Endothelial cell of umbilical vein (primary cell): ENCODE results near the gene GBP4. TPM values are rescaled to one million over a fixed set of nuclear protein-coding genes. Genes with fewer than 3 reads are reported as not detected.

Experiments used
- BruUV-seq: library from RNA; stranded (reverse); fragments of 400-500 nt; replicated peaks from 2 replicates; lab custom pipeline; 2021; lab: Mats Ljungman, UMichigan
- CTCF ChIA-PET: fragments of 300-600, 350-600 bp; sonication (Branson Sonifier 250); formaldehyde crosslinking; loops from one replicate; lab custom pipeline; 2021; ENCODE audit warnings: antibody characterized with exemption, inconsistent platforms; lab: Charles Lee
- POLR2A ChIA-PET: fragments of 300-600, 350-600 bp; sonication (Branson Sonifier 250); formaldehyde crosslinking; loops from one replicate; lab custom pipeline; 2021; ENCODE audit warnings: antibody characterized with exemption, inconsistent platforms; lab: Charles Lee
- DNase-seq: peaks from one replicate; pipeline ENCODE4 v3.0.0-alpha.2; 2011; ENCODE audit warnings: low read depth, low spot score
- FAIRE-seq: peaks from 2 replicates; lab custom pipeline; 2011; peaks lifted over from hg19 to GRCh38; lab: Jason Lieb, UNC
- H2AFZ ChIP-seq: 2 replicates; pipeline ENCODE4 v1.6.0; 2012; ENCODE audit warnings: low read depth, low read length, control low read depth, inconsistent platforms
- H3K27ac ChIP-seq: 2 replicates; pipeline ENCODE4 v1.5.1; 2011; ENCODE audit warnings: low read depth, mild to moderate bottlenecking, control low read depth, low read length, moderate library complexity; ENCODE audit not compliant: insufficient read depth
- H3K27me3 ChIP-seq, 2 experiments: 2 replicates each; pipeline versions ENCODE4 v1.6.0 to v1.6.1; 2011; ENCODE audit warnings: low read length in 2 of 2, mixed read lengths in 1 of 2; ENCODE audit not compliant: control insufficient read depth in 2 of 2, insufficient read depth in 2 of 2
- H3K36me3 ChIP-seq, 2 experiments: 2 replicates in 1 of 2; 3 replicates in 1 of 2; pipeline ENCODE4 v1.5.1; 2011; ENCODE audit warnings: low read length in 2 of 2, mild to moderate bottlenecking in 1 of 2, moderate library complexity in 1 of 2; ENCODE audit not compliant: control insufficient read depth in 2 of 2, insufficient read depth in 2 of 2; ENCODE audit errors: extremely low read depth in 1 of 2
- H3K4me1 ChIP-seq: 3 replicates; pipeline ENCODE4 v1.5.1; 2011; ENCODE audit warnings: mild to moderate bottlenecking, low read length; ENCODE audit not compliant: control insufficient read depth, insufficient read depth; ENCODE audit errors: extremely low read depth
- H3K4me2 ChIP-seq: 2 replicates; pipeline ENCODE4 v1.6.1; 2011; ENCODE audit warnings: low read length, control low read depth, mixed read lengths; ENCODE audit not compliant: insufficient read depth
- H3K4me3 ChIP-seq, 3 experiments: fragments of 200-600 bp in 1 of 3; sonication (generic), shearing (Covaris generic) in 1 of 3; replicated peaks in 1 of 3; 2 replicates each; pipeline ENCODE4 v1.5.1; 2011 to 2016; ENCODE audit warnings: control low read depth in 3 of 3, low read length in 3 of 3, mild to moderate bottlenecking in 2 of 3, inconsistent platforms in 1 of 3, low read depth in 1 of 3, moderate library complexity in 1 of 3; ENCODE audit not compliant: insufficient read depth in 1 of 3
- H3K79me2 ChIP-seq: 2 replicates; pipeline ENCODE4 v1.6.0; 2012; ENCODE audit warnings: low read length, inconsistent platforms; ENCODE audit not compliant: control insufficient read depth, insufficient read depth
- H3K9ac ChIP-seq: replicated peaks from 2 replicates; pipeline ENCODE3; 2011; ENCODE audit warnings: low read length, control low read depth; ENCODE audit not compliant: insufficient read depth; ENCODE audit errors: extremely low read depth
- H3K9me1 ChIP-seq: replicated peaks from 3 replicates; pipeline ENCODE4 v1.6.0; 2011; ENCODE audit warnings: mild to moderate bottlenecking, low read length; ENCODE audit not compliant: control insufficient read depth, insufficient read depth; ENCODE audit errors: extremely low read depth
- H3K9me3 ChIP-seq: replicated peaks from 2 replicates; pipeline ENCODE4 v1.5.1; 2012; ENCODE audit warnings: low read length, inconsistent platforms; ENCODE audit not compliant: control insufficient read depth, insufficient read depth
- H4K20me1 ChIP-seq: replicated peaks from 2 replicates; pipeline ENCODE3; 2011; ENCODE audit warnings: mild to moderate bottlenecking, low read length; ENCODE audit not compliant: control insufficient read depth, insufficient read depth; ENCODE audit errors: extremely low read depth
- CTCF ChIP-seq, 2 donors: IDR thresholded peaks; 1 replicate in 1 of 2; 2 replicates in 1 of 2; pipeline ENCODE4 v1.5.1; 2011; ENCODE audit warnings: low read length in 2 of 2, mild to moderate bottlenecking in 2 of 2, moderate library complexity in 2 of 2, control low read depth in 1 of 2, inconsistent platforms in 1 of 2, low read depth in 1 of 2; ENCODE audit not compliant: insufficient read depth in 1 of 2; ENCODE audit errors: extremely low read depth in 1 of 2
- EZH2 ChIP-seq: IDR thresholded peaks from 2 replicates; pipeline ENCODE4 v1.6.1; 2012; ENCODE audit warnings: borderline replicate concordance, low read depth, mild to moderate bottlenecking, moderate library complexity, low read length, inconsistent platforms; ENCODE audit not compliant: severe bottlenecking
- FOS ChIP-seq: IDR thresholded peaks from 2 replicates; pipeline ENCODE4 v1.6.1; 2011; ENCODE audit warnings: mild to moderate bottlenecking, low read length, moderate library complexity, borderline replicate concordance; ENCODE audit not compliant: insufficient read depth
- GATA2 ChIP-seq: IDR thresholded peaks from 2 replicates; pipeline ENCODE4 v1.7.0; 2011; ENCODE audit warnings: low read depth, mild to moderate bottlenecking, moderate library complexity, mixed read lengths, low read length; ENCODE audit not compliant: insufficient read length, insufficient read depth
- JUN ChIP-seq: IDR thresholded peaks from 2 replicates; pipeline ENCODE4 v1.6.1; 2011; ENCODE audit warnings: borderline replicate concordance, low read depth; ENCODE audit not compliant: insufficient read length, insufficient read depth
- MYC ChIP-seq: IDR thresholded peaks from one replicate; pipeline ENCODE4 v1.6.1; 2011; ENCODE audit warnings: mild to moderate bottlenecking, low read depth, low read length
- POLR2A ChIP-seq: IDR thresholded peaks from 2 replicates; pipeline ENCODE4 v1.6.1; 2012; ENCODE audit warnings: low read depth, mild to moderate bottlenecking, control low read depth, low read length
- POLR2AphosphoS5 ChIP-seq: IDR thresholded peaks from 2 replicates; pipeline ENCODE4 v1.6.1; 2012; ENCODE audit warnings: low read depth, mild to moderate bottlenecking, control low read depth, low read length, moderate library complexity; ENCODE audit not compliant: insufficient read depth
- dilution Hi-C: fragments of 300-500 bp; cut with MboI; formaldehyde crosslinking; loops from one replicate; pipeline ENCODE4 v1.15.0; 2019; ENCODE audit warnings: low sequenced_read_pairs; ENCODE audit not compliant: extremely low pct_ligation_motif_present
- intact Hi-C: fragments of 100-400 bp; cut with micrococcal nuclease; formaldehyde crosslinking; loops from one replicate; pipeline ENCODE4 v1.10.0; 2022
- polyA plus RNA-seq, 4 experiments: library from polyadenylated mRNA; depleted of rRNA in 3 of 4; stranded (reverse) in 3 of 4; unstranded in 1 of 4; fragments of >200 nt; gene quantifications; 2 replicates each; pipeline versions ENCODE4 v1.2.1 to v1.2.3, GENCODE V29; 2011 to 2012; ENCODE audit warnings: missing spikeins in 1 of 4
- total RNA-seq: library from RNA; stranded (reverse); gene quantifications from 2 replicates; pipeline ENCODE4 v1.2.3, GENCODE V29; 2021
- TF ChIP-seq, protein P1 (sequence below): IDR thresholded peaks from 2 replicates; pipeline ENCODE4 v1.6.1; 2011; ENCODE audit not compliant: insufficient read depth, insufficient read length

Gene GBP4
- total and polyA plus RNA-seq, 2 donors (not counting 3 experiments of a cell fraction or from before 2014, with no cell fraction given) = 1.7 to 7.6 TPM

GRCh38 chr1:89174491-89174890 lies 24.3 kb downstream of the GBP4 start:
- DNase-seq = no peak
- CTCF ChIA-PET = interaction anchor here (0.9 kb wide), 1 partner anchor 89 kb away, joined by 3 read pairs; no protein-coding TSS in a partner anchor
- POLR2A ChIA-PET = no interaction called here
- H3K9me1 ChIP-seq = no peaks in the 10 kb centered on the region
- H3K4me3 ChIP-seq = no peak overlapping the region
- no peak overlapping the region for H3K27ac ChIP-seq
- FAIRE-seq = no peak
- H3K79me2 ChIP-seq = no peaks in the 10 kb centered on the region
- intact Hi-C loops = no loop called here
- no peaks in the 10 kb centered on the region for H3K36me3 ChIP-seq
- TF ChIP-seq FOS = no peak
- TF ChIP-seq MYC = no peak
- no peak for TF ChIP-seq POLR2AphosphoS5
- no peak for TF ChIP-seq CTCF (IDR thresholded peaks at IDR 0.05; ENCODE audit: extremely low read depth in 1 of 2, insufficient read depth in 1 of 2, low read depth in 1 of 2, low read length in 2 of 2)
- no peak for TF ChIP-seq GATA2
- TF ChIP-seq, protein P1, sequence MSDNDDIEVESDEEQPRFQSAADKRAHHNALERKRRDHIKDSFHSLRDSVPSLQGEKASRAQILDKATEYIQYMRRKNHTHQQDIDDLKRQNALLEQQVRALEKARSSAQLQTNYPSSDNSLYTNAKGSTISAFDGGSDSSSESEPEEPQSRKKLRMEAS = no peak
- no peak for TF ChIP-seq JUN
- TF ChIP-seq EZH2 = no peak
- no peak for TF ChIP-seq POLR2A
- H4K20me1 ChIP-seq = no peaks in the 10 kb centered on the region
- H3K9ac ChIP-seq = no peak overlapping the region
- H3K27me3 ChIP-seq = no peaks in the 10 kb centered on the region
- no peaks in the 10 kb centered on the region for H3K4me1 ChIP-seq
- no peak overlapping the region for H3K4me2 ChIP-seq
- no peaks in the 10 kb centered on the region for H3K9me3 ChIP-seq
- no peak overlapping the region for H2AFZ ChIP-seq
- BruUV-seq = no TSS peak
- dilution Hi-C loops = no loop called here
